HG03045 (cell line): ENCODE data around the gene ZFHX3.

ENCODE experiments used
- ATAC-seq: cut with Tn5 transposase; IDR thresholded peaks from one replicate; pipeline ENCODE4 v1.9.1; 2021; ENCODE audit warnings: mild to moderate bottlenecking, moderate library complexity; ENCODE audit not compliant: unreplicated experiment

Gene ZFHX3

DNA sequence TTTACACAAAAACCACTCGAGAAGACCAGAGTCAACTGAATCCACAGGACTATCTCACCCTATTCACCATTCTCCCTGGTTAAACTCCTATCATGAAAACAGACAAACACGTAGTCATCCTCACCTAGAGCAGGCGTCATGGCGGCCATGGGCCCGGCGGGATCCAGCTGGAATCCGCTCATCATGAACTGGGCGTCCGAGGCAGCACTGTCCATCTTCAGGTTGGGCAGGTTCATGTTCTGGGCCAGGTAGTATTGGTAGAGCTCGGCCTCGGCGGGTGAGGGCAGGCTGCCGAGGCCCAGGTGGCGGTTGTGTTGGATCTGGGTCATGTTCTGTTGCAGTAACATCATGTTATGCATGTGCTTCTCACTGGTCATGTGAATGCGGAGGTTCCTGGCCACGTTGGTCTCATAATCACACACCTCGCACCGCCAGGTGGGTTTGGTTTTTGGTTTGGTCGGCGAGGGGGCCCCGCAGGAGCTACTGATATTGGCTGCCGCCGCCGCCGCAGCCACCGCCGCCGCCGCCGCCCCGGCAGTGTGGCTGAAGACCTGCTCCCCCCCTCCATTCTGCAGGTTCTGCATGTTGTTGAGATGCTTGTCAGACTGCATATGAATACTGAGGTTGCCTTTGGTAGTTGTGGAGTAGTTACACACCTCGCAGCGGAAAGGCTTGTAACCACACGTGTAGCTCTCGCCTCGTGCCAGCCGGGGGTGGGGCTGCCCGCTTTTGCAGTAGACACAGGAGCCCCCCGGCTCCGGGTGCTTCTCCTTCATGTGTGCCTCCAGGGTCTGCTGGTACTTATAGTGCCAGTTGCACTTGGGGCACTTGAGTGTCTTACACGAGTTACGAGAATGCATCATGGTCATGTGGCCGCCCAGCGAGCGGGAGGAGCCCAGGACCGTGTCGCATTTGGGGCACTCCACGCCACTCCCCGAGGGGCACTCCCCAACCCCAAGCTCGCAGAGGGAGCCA is 90.3 kb downstream of the ZFHX3 start:
- ATAC-seq, result no peak

DNA sequence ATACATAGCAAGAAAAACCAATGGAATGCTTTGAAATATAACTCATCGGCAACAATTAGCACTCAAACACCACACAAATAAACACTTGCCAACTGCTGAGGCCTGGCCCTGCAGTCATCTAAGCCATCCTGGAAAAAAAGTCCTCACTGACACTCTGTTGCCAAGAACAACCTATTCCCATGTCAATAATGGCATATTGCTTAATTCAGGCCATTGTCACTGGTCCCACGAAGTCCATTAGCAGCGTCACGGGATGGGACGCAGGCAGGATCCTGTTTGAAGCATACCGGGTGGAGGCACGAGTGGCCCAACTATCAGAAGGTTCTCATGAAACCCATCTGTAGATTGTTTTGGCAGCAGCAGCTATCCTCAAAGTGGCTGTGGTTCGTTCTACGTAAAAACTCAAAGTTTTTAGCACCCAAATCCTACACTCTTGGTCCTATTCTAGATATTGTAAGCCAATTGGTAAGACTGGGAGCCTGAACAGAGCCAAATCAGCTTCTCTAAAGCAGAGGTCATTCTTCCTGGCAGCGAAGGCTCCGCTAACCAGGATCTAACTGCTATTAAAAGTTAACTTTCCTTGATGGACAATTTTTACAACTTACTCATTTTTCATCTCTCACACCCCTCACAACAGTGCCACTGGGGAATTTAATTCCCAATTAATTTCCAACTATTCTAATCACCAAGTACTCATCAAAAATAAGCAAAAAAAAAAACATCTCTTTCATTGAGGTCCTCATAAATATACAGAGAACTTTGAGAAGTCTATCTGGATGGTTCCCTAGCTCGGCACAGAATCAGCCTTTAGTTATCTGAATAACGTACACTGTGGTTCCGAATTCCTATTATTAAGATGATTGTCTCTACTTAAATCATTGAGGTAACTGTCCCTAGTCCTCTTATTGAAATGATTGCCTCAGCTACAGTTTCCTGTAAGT is 91.5 kb downstream of the ZFHX3 start:
- no peak for ATAC-seq

- no peak for ATAC-seq
Observed at GRCh38 chr16:72952811-72953271, 95.1 kb downstream of the ZFHX3 start.

DNA sequence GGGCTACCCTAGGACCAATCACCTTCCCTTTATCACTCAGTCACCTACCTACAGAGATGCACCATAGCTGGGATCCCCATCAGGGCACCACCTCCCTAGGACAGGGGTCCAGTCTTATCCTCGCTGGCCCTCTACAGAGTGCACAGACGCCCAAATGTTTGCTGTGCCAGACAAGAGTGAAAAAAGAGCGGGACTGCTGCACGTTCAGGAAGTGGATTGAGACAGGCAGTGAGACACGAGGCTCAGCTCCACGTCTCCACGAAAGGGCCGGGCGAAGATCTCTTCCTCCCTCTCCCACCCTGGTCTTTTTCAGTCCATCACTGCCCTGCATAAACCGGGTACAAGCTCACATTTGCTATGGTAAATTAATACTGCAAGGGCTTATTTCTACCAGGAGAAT is 95.5 kb downstream of the ZFHX3 start:
- no peak for ATAC-seq

- ATAC-seq, result no peak
Observed at GRCh38 chr16:72951916-72952315, 96.0 kb downstream of the ZFHX3 start.

- ATAC-seq, result no peak
Observed at GRCh38 chr16:72950669-72951068, 97.3 kb downstream of the ZFHX3 start.

GRCh38 chr16:72948238-72948829 is 99.6 kb downstream of the ZFHX3 start:
- no peak for ATAC-seq

DNA sequence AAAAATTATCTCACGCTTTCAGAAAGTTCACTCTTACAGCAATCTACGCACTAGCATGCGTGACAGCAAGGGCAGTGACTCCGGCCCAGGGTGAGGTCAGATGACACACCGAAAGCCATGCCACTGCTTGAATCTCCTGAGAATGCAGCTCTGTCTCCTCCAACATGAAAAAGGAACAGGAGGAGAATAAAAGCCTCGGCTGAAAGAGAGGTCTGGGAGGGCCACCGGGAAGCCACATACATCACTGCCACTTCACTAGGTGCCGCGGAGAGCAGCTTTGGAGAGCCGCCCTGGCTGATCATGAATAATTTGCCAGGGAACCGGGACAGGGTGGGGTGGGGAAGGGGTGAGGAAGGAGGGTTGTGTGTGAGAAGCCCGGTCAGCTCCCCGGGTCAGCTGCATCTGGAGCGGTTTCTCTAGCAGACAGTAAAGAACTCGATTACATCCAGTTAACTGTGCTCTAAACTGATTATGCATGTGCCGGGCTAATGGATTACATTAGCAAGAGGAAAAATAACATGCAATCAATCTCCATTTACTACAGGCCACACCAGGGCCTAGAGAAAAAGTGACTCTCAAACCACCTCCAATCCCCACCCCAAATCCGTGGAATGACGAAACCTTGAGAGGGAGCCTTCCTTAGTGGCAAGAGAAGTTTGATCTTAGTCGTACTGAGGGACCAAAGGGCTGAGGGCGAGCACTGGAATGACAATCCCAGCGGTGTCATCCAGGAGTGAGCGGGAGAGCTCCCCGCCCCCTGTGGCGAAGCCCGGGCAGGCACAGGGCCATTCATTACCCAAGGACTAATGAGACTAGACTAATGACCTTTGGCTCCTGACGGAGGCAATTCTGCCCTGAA is 100.3 kb downstream of the ZFHX3 start:
- no peak for ATAC-seq

DNA sequence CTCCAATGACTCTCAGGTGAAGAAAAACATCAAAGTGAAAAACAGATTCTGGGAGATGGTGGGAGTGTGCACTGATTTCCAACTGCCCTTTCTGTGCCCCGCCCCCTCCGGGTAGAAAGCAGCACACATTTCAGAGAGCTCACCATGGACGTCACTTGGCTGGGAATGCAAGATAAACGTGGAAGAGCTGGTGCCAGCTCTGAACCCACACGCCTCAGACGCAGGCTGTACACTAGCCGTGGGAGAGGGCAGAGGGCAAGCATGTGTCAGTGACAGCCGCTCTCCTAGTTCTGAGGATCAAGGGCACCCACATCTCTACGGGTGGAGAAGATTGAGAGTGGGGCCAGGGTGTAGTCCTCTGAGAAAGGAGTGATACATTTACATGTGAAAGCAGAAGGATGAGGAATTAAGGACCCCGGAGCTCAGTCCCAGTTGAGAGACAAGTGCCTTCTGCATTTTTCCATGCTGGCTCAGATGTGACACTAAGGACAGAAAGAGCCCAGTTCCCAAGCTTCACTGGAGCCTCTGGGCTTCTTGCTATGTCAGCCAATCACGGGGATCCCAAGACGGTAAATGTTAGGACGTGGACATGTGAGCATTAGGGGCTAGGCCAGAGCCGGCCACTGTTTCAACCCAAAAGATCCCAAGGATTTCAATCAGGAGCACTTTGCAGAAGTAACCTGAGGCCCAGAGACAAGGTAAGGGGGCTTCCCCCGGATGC is 101.3 kb downstream of the ZFHX3 start:
- no peak for ATAC-seq

DNA sequence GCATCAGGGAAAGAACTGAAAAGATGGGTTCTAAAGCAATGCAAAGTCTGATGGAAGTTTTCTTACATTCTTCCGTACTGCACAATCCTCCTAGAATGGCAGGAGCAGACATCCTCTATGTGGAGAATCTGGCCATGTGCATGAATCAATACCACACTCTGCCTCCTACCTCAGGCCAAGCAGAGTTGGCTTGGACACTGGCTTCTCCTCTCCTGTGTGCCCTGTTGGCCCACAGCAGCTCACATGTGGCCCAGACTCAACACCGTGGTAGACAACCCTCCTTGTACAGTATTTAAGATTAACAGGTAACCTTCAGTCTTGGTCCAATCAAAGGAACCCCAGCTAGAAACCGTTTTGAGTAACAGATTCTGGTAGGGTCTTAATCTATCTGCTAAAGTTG is 101.9 kb downstream of the ZFHX3 start:
- no peak for ATAC-seq

GRCh38 chr16:72945611-72946010 is 102.3 kb downstream of the ZFHX3 start:
- ATAC-seq, result no peak

DNA sequence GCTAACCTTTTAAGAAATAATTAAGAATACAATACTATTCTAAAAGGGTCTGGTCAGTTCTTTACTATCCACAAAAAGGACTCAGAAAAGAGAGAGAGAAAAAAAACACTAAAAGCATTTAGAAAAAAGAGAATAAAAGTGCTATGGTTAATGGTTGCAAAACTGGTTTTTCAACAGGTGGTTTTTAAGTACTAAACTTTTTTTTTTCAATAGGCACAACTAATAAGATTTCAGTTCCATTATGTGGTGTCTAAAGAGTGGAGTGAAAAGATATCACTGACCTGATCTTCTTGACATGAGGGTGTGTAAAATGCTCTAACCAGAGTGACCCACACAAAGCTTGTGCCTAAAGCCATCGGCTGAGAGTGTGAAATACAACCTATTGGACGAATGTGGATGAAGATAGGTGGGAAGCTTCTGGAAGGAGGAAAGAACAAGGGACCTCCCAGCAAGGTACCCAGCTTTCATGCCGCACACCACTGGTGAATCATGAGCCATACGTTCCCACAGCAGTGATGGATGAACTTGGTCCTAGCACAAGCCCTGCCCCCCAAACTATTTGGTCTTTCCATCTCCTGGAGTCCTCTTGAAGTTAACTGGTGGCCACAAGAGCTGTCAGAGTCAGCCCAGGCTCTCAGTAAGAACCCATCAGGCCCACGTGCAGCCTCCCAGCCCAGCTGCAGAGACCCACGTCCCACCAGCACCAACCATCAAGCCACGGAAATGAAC is 103.0 kb downstream of the ZFHX3 start:
- ATAC-seq, result no peak

GRCh38 chr16:72942021-72942420 is 105.9 kb downstream of the ZFHX3 start:
- no peak for ATAC-seq

DNA sequence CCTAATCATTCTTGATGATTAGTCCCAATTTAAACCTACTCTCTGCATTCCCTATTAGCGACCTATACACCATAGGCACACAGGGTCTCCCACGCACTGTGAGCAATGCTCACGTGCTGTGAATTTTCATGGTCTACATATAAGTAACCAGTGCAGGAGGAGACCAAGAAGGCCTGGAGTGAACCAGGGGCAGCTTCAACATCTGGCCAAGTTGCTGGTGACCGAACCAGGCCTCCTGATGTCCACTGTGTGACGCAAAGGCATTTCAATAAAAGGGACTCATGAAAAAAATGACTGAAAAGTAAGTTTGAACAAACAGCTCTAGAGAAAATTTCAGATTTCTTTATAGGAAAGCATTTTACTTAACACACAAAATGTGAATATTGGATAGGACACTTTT is 107.0 kb downstream of the ZFHX3 start:
- ATAC-seq, result no peak

DNA sequence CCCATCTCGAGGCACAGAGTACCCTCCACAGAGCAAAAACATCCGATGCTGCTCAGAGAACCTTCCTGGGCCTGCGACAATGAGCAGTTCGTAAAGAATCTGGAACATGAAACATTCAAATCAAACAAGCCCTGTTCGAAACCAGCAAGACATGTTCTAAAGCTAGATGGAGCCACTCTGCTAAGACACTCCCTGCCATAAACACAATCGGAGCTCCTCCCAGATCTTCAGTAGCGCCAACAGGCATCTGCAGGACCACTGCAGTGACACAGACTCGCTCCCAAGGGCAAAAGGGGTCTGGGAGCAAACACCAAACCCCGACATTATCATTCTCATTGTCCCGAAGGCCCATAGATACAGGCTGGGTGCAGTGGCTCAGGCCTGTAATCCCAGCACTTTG is 108.7 kb downstream of the ZFHX3 start:
- ATAC-seq, result no peak

GRCh38 chr16:72938795-72939164 is 109.1 kb downstream of the ZFHX3 start:
- ATAC-seq, result no peak

DNA sequence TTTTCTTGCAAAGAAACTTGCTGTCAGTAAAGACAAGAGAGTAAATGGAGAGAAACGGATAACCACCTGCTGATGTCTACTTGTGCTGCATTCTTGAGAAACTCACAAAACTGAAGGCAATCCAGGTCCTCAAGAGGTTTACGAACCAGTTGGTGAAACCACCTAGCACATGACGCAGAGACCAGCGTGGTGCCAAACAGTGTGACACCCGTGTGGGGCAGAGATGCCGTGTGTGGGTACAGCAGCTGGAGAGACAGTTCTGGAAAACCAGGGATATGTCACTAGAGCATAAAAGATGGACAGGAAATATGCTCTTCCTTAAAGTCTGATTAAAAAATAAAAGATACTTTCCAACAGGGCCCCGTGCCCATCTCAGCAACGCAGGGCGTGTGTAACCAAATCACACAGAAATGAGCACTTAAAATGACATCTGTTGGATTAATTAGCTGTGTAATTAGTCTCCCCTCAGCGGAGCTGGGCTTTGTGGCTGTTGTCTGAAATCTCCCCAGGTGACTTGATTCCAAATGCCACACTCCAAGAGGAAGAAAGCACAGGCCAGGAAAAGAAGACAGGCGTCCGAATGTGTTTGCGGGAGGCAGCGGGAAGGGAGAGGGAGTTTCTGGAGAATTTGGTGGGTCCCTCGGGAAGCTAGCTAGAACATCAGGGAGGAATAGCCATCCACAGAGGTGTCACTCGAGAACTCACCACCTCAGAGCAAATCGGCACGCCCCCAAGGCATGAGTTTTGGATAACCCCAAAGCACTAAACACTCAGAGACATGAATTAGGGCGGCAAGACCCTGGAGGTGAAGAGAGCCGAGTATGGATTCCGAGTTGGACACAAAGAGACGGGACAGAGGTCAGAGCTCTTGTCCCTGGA is 109.8 kb downstream of the ZFHX3 start:
- no peak for ATAC-seq

DNA sequence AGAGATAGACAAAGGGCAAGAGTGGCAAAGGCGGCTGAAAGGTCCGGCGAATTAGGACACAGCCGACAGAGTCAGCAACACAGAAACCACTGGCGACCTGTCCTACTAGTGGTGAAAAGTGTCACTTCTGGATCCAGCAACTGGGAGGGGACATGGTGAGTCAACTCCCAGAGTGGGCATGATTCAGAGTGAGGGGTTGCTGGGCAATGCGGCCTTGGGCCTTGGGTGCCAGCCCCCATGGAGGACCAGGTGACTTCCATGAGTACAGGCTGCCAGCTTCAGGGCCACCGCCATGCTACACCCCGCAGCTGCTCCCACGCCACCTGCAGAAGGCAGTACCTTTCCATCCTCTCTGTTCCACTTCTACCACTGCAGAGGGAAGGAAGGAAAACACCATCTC is 110.6 kb downstream of the ZFHX3 start:
- no peak for ATAC-seq
